HCT116 (cell line): ENCODE data around the gene NOC3L. TPM values are rescaled to one million over a fixed set of nuclear protein-coding genes. Genes with fewer than 3 reads are reported as not detected.

Experiments
- ATAC-seq: fragments of 200-7000 bp; cut with Tn5 transposase; 2 replicates; pipeline ENCODE4 v1.9.1; 2020; ENCODE audit warnings: mild to moderate bottlenecking, moderate library complexity
- BruUV-seq: library from RNA; stranded (reverse); fragments of 400-500 nt; replicated peaks from 2 replicates; lab custom pipeline; 2021; lab: Mats Ljungman, UMichigan
- CTCF ChIA-PET: fragments of 300-600 bp; sonication (Branson Sonifier 250); formaldehyde crosslinking; loops from one replicate; lab custom pipeline; 2021; ENCODE audit warnings: antibody characterized with exemption; lab: Charles Lee
- POLR2A ChIA-PET: fragments of 300-600, 350-600 bp; sonication (Branson Sonifier 250); formaldehyde crosslinking; loops from one replicate; lab custom pipeline; 2021; ENCODE audit warnings: antibody characterized with exemption; lab: Charles Lee
- RAD21 ChIA-PET, 2 experiments: fragments of 300-600 bp; sonication (Branson Sonifier 250); formaldehyde crosslinking; loops; one replicate each; lab custom pipeline; 2023; ENCODE audit warnings: low total read pairs in 2 of 2; ENCODE audit not compliant: uncharacterized antibody in 2 of 2, unreplicated experiment in 2 of 2, low non-redundant PET in 1 of 2; lab: Charles Lee
- DNase-seq: peaks from one replicate; pipeline ENCODE4 v3.0.0-alpha.2; 2010; ENCODE audit warnings: low read depth, low spot score
- H2AFZ ChIP-seq: fragments of 200-600 bp; shearing (Covaris generic), sonication (generic); 2 replicates; pipeline ENCODE4 v1.6.1; 2017; ENCODE audit warnings: low read depth, mixed run types, mixed read lengths, antibody characterized with exemption, low read length; ENCODE audit not compliant: poor library complexity, severe bottlenecking
- H3K27ac ChIP-seq: 2 replicates; pipeline ENCODE4 v1.5.1; 2012; ENCODE audit warnings: low read depth, low read length
- H3K27me3 ChIP-seq: fragments of 200-600 bp; sonication (generic); 2 replicates; pipeline ENCODE4 v1.6.1; 2016; ENCODE audit warnings: mixed run types, low read length, mixed read lengths; ENCODE audit not compliant: insufficient read depth
- H3K36me3 ChIP-seq, 2 experiments: fragments of 200-500 bp in 1 of 2; fragments of 200-600 bp in 1 of 2; sonication (Bioruptor generic) in 1 of 2; sonication (generic) in 1 of 2; 2 replicates each; pipeline versions ENCODE4 v1.5.1 to v1.6.1; 2014 to 2016; ENCODE audit warnings: low read length in 2 of 2, inconsistent platforms in 1 of 2, mixed read lengths in 1 of 2, mixed run types in 1 of 2; ENCODE audit not compliant: insufficient read depth in 2 of 2, control insufficient read depth in 1 of 2
- H3K4me1 ChIP-seq, 2 experiments: fragments of 200-600 bp in 1 of 2; sonication (generic) in 1 of 2; 2 replicates each; pipeline versions ENCODE4 v1.5.1 to v1.6.1; 2012 to 2017; ENCODE audit warnings: low read length in 2 of 2, inconsistent platforms in 1 of 2, mild to moderate bottlenecking in 1 of 2, mixed read lengths in 1 of 2, mixed run types in 1 of 2, moderate library complexity in 1 of 2; ENCODE audit not compliant: insufficient read depth in 2 of 2, control insufficient read depth in 1 of 2
- H3K4me2 ChIP-seq: fragments of 200-600 bp; sonication (generic); 2 replicates; pipeline ENCODE4 v1.6.1; 2017; ENCODE audit warnings: mixed run types, low read length, mixed read lengths
- H3K4me3 ChIP-seq, 2 experiments: fragments of 200-600 bp in 1 of 2; sonication (generic) in 1 of 2; replicated peaks in 1 of 2; 2 replicates each; pipeline ENCODE4 v1.5.1; 2011 to 2016; ENCODE audit warnings: low read length in 2 of 2, control low read depth in 1 of 2, low read depth in 1 of 2, mild to moderate bottlenecking in 1 of 2, mixed read lengths in 1 of 2, mixed run types in 1 of 2
- H3K79me2 ChIP-seq: fragments of 200-600 bp; sonication (generic); 2 replicates; pipeline ENCODE4 v1.6.1; 2017; ENCODE audit warnings: mild to moderate bottlenecking, mixed run types, low read length, moderate library complexity, mixed read lengths; ENCODE audit not compliant: insufficient read depth
- H3K9ac ChIP-seq: fragments of 200-600 bp; sonication (generic); 2 replicates; pipeline ENCODE4 v1.6.1; 2016; ENCODE audit warnings: low read length, mixed read lengths
- H3K9me2 ChIP-seq: fragments of 200-600 bp; sonication (generic), shearing (Covaris generic); 2 replicates; pipeline ENCODE4 v1.6.1; 2017; ENCODE audit warnings: mixed run types, mild to moderate bottlenecking, moderate library complexity; ENCODE audit not compliant: insufficient read depth
- H3K9me3 ChIP-seq, 2 experiments: fragments of 200-500 bp in 1 of 2; fragments of 200-600 bp in 1 of 2; sonication (Bioruptor generic) in 1 of 2; sonication (generic) in 1 of 2; 2 replicates each; pipeline ENCODE4 v1.6.1; 2014 to 2017; ENCODE audit warnings: low read length in 2 of 2, mixed read lengths in 2 of 2, inconsistent platforms in 1 of 2, low read depth in 1 of 2, mild to moderate bottlenecking in 1 of 2, mixed run types in 1 of 2, moderate library complexity in 1 of 2; ENCODE audit not compliant: control insufficient read depth in 1 of 2, insufficient read depth in 1 of 2
- H4K20me1 ChIP-seq: fragments of 200-600 bp; sonication (generic), shearing (Covaris generic); 2 replicates; pipeline ENCODE4 v1.6.1; 2017; ENCODE audit warnings: mixed run types, mild to moderate bottlenecking, moderate library complexity; ENCODE audit not compliant: insufficient read depth
- CTCF ChIP-seq, 3 experiments: fragments of 200-600 bp in 1 of 3; sonication (generic) in 1 of 3; IDR thresholded peaks in 2 of 3; conservative IDR thresholded peaks in 1 of 3; 2 replicates each; pipeline ENCODE4 v1.5.1; 2012 to 2017; ENCODE audit warnings: low read depth in 2 of 3, low read length in 2 of 3, antibody characterized with exemption in 1 of 3, borderline replicate concordance in 1 of 3, control low read depth in 1 of 3, mild to moderate bottlenecking in 1 of 3, mixed read lengths in 1 of 3, mixed run types in 1 of 3, moderate library complexity in 1 of 3; ENCODE audit not compliant: insufficient read depth in 1 of 3
- EGR1 ChIP-seq: IDR thresholded peaks from 2 replicates; pipeline ENCODE4 v1.6.1; 2012; ENCODE audit warnings: low read depth
- EZH2phosphoT487 ChIP-seq: fragments of 200-600 bp; IDR thresholded peaks from 2 replicates; pipeline ENCODE4 v1.6.1; 2018; ENCODE audit warnings: antibody characterized with exemption, borderline replicate concordance
- FOSL1 ChIP-seq: IDR thresholded peaks from 2 replicates; pipeline ENCODE4 v1.6.1; 2012; ENCODE audit warnings: low read depth
- MAX ChIP-seq: IDR thresholded peaks from 2 replicates; pipeline ENCODE4 v1.6.1; 2012
- POLR2AphosphoS5 ChIP-seq: IDR thresholded peaks from 2 replicates; pipeline ENCODE4 v1.6.1; 2011; ENCODE audit warnings: mild to moderate bottlenecking, low read depth, low read length, moderate library complexity
- REST ChIP-seq: IDR thresholded peaks from 2 replicates; pipeline ENCODE4 v1.6.1; 2012; ENCODE audit warnings: low read depth
- SIN3A ChIP-seq: IDR thresholded peaks from 2 replicates; pipeline ENCODE4 v1.6.1; 2012; ENCODE audit warnings: low read depth
- SP1 ChIP-seq: IDR thresholded peaks from 2 replicates; pipeline ENCODE4 v1.6.1; 2012; ENCODE audit warnings: low read depth
- SRF ChIP-seq: IDR thresholded peaks from 2 replicates; pipeline ENCODE4 v1.6.1; 2012; ENCODE audit warnings: low read depth
- TCF7L2 ChIP-seq: IDR thresholded peaks from 2 replicates; pipeline ENCODE4 v1.7.0; 2011; ENCODE audit warnings: borderline replicate concordance, inconsistent platforms; ENCODE audit not compliant: insufficient read depth, insufficient read length; ENCODE audit errors: extremely low read depth
- YY1 ChIP-seq: IDR thresholded peaks from 2 replicates; pipeline ENCODE4 v1.6.1; 2011; ENCODE audit warnings: low read length, low read depth, moderate library complexity, mild to moderate bottlenecking; ENCODE audit not compliant: insufficient replicate concordance; ENCODE audit errors: extremely low read depth
- ZBTB33 ChIP-seq: IDR thresholded peaks from 2 replicates; pipeline ENCODE4 v1.6.1; 2011; ENCODE audit warnings: mild to moderate bottlenecking, low read length, moderate library complexity; ENCODE audit not compliant: insufficient replicate concordance; ENCODE audit errors: extremely low read depth
- ZFX ChIP-seq: fragments of 450-650 bp; IDR thresholded peaks from 2 replicates; pipeline ENCODE4 v1.6.1; 2017
- intact Hi-C: fragments of 100-400 bp; cut with micrococcal nuclease; formaldehyde crosslinking; loops from 2 replicates; pipeline ENCODE4 v1.10.0; 2022
- total RNA-seq: library from RNA; stranded (reverse); gene quantifications from one replicate; pipeline ENCODE4 v1.2.1, GENCODE V29; 2021; ENCODE audit not compliant: unreplicated experiment
- TF ChIP-seq, protein P1 (sequence below): IDR thresholded peaks from 2 replicates; pipeline ENCODE4 v1.6.1; 2012

NOC3L gene
- total RNA-seq, 1 experiment from 2014 or later: 45.5 TPM

DNA sequence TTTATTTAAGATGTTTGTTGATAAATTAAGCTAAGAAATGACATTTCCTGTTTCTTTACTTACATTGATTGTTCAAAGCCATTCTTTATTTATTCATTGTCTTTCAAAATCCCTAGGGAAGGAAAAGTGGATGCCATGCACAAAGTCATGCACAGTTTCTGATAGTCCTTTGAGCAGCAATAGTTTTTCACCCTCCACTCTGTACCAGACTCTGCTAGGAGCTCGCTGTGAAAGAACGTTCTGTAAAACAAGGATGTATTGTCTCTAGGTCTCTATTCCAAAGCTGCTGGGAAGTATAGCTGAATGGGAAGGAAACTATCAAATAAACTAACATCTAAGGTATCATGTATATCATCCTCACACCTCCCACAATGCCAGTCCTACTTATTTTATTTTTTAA, 7.8 kb upstream of the NOC3L start (continued):
- TF ChIP-seq EGR1: no peak
- TF ChIP-seq YY1: no peak
- no peak for TF ChIP-seq POLR2AphosphoS5
- no peak for TF ChIP-seq EZH2phosphoT487
- TF ChIP-seq SP1: no peak
- no peak for TF ChIP-seq ZBTB33
- no peak for TF ChIP-seq SIN3A
- TF ChIP-seq, all 23 proteins: peak for 0

DNA sequence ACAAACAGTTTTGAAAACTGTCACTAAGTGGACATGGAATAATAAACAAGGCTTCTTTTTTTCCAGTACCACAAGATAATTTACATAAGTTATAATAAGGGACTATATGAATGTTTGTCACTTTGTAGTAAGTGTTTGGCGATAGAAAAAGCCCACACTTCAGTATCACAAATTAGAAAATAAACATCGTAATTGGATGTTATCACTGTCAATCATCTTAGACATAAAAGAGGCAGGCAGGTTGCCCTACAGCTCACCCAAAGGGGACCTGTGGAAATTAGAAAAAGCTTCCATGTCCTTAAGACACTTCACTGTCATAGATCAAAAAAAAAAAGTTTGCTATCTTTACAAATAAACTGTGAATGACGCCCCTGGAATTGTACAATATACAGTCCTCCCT, 3.6 kb upstream of the NOC3L start:
- Histone ChIP-seq H3K9me2 (no peaks in the 10 kb centered on the region), H3K27ac (no peak overlapping the region), H2AFZ (peak overlapping the region; percentile 27), H3K4me1 (peaks cover 7 to 10% of the 10 kb centered on the region in 2 experiments), H3K36me3 (peaks cover 0 to under 1% of the 10 kb centered on the region in 2 experiments; a peak in 2 of 4 replicates), H3K27me3 (no peaks in the 10 kb centered on the region), H3K9ac (no peak overlapping the region), H3K4me2 (no peak overlapping the region), H3K79me2 (peaks cover 14% of the 10 kb centered on the region)
- POLR2A ChIA-PET: no interaction called here
- RAD21 ChIA-PET: no interaction called here
- no peak for ATAC-seq
- no TSS peak for BruUV-seq
- CTCF ChIA-PET: interaction anchor here (0.9 kb wide), 1 partner anchor 78 kb away, joined by 3 read pairs; no protein-coding TSS in a partner anchor
- no peak for TF ChIP-seq YY1
- TF ChIP-seq SRF: no peak
- no peak for TF ChIP-seq SP1
- no peak for TF ChIP-seq TCF7L2
- TF ChIP-seq EGR1: no peak
- TF ChIP-seq, protein P1, sequence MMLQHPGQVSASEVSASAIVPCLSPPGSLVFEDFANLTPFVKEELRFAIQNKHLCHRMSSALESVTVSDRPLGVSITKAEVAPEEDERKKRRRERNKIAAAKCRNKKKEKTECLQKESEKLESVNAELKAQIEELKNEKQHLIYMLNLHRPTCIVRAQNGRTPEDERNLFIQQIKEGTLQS: no peak
- TF ChIP-seq FOSL1: no peak
- no peak for TF ChIP-seq ZFX
- TF ChIP-seq CTCF (IDR thresholded peaks at IDR 0.05 in 2 of 3, conservative IDR thresholded peaks at IDR 0.05 in 1 of 3; ENCODE audit: borderline replicate concordance in 1 of 3, insufficient read depth in 1 of 3, low read depth in 2 of 3, low read length in 2 of 3): no peak
- TF ChIP-seq MAX: no peak
- no peak for TF ChIP-seq REST
- TF ChIP-seq, all 23 proteins: peak for 0
- Histone ChIP-seq H3K4me3 (no peak overlapping the region), H4K20me1 (peaks cover under 1% of the 10 kb centered on the region; the same call in 1 of the 2 replicates), H3K9me3 (no peaks in the 10 kb centered on the region)
- intact Hi-C loops: no loop called here
- DNase-seq: no peak
